Measurements from ENCODE around the gene PTPRC.

- TF ChIP-seq ZNF274 (IDR thresholded peaks at IDR 0.05; ENCODE audit: low read depth, low read length) = no peak
- no peak for TF ChIP-seq YY1 (IDR thresholded peaks at IDR 0.05; ENCODE audit: insufficient read depth, insufficient read length)
- no peak for TF ChIP-seq SUZ12 (IDR thresholded peaks at IDR 0.05; ENCODE audit: extremely low read depth, insufficient read depth, insufficient read length)
Measured at GRCh38 chr1:198640174-198640573, 1.3 kb downstream of the PTPRC start.
